ENCODE results near the gene SLC6A18. TPM values are rescaled to one million over a fixed set of nuclear protein-coding genes. Genes with fewer than 3 reads are reported as not detected.

The SLC6A18 gene
- total and polyA plus RNA-seq, 2 of the 4 experiments (the other 2 are of a cell fraction) = not detected

- H2AK9ac ChIP-seq (replicated peaks; ENCODE audit: low read depth, low read length, poor library complexity) = no peak overlapping the region
- H3K4me3 ChIP-seq (ENCODE audit: insufficient read depth, low read depth, low read length) = no peak overlapping the region
- dilution Hi-C loops (cut with HindIII; ENCODE audit: low sequenced_read_pairs, unreplicated experiment) = no loop called here
- no peak overlapping the region for H3K9ac ChIP-seq (ENCODE audit: low read depth, low read length)
- H3K4me2 ChIP-seq (ENCODE audit: low read depth, low read length) = no peak overlapping the region
- H3K27ac ChIP-seq (ENCODE audit: insufficient read depth, low read length) = no peak overlapping the region
- no peaks in the 10 kb centered on the region for H3K9me1 ChIP-seq (ENCODE audit: insufficient read depth, low read length)
- no peaks in the 10 kb centered on the region for H3K27me3 ChIP-seq (ENCODE audit: control insufficient read depth, insufficient read depth, low read length)
- H2BK20ac ChIP-seq (ENCODE audit: low read depth, low read length) = no peak overlapping the region
- no peak overlapping the region for H3K14ac ChIP-seq (replicated peaks; ENCODE audit: low read depth, low read length)
- no peak overlapping the region for H3K18ac ChIP-seq (ENCODE audit: low read depth, low read length)
- H4K20me1 ChIP-seq (ENCODE audit: insufficient read depth, low read length) = no peaks in the 10 kb centered on the region
- ATAC-seq (ENCODE audit: low read depth) (no peak), DNase-seq (no peak)
- no peak overlapping the region for H3K23ac ChIP-seq (ENCODE audit: low read depth, low read length)
- H3K79me1 ChIP-seq (ENCODE audit: low read depth in 1 of 2, low read length in 2 of 2) = no peaks in the 10 kb centered on the region
- H3K4me1 ChIP-seq (ENCODE audit: control insufficient read depth, insufficient read depth, low read length) = no peaks in the 10 kb centered on the region
- no peak overlapping the region for H3K56ac ChIP-seq (ENCODE audit: extremely low read depth, insufficient read depth, low read length)
- no peak overlapping the region for H2BK5ac ChIP-seq (ENCODE audit: low read depth, low read length, poor library complexity, severe bottlenecking)
- CTCF ChIA-PET = no interaction called here
- TF ChIP-seq CTCF (conservative IDR thresholded peaks at IDR 0.05; ENCODE audit: low read depth, low read length) (no peak), RFX5 (IDR thresholded peaks at IDR 0.05; ENCODE audit: low read depth, low read length) (no peak)
- H2BK120ac ChIP-seq (ENCODE audit: low read depth, low read length) = no peak overlapping the region
- POLR2A ChIA-PET (ENCODE audit: unreplicated experiment) = no interaction called here
- H3K9me3 ChIP-seq (ENCODE audit: control insufficient read depth, insufficient read depth, low read length) = peaks cover 22% of the 10 kb centered on the region
- WGBS, 2 experiments (ENCODE audit: extremely low coverage in 2 of 2, insufficient read length in 1 of 2) = 89% methylated on average over 9 of the region's 21 CpGs; no CpG with 5 or more reads in 1 of the 2 experiments
- no peak overlapping the region for H4K8ac ChIP-seq (ENCODE audit: low read depth in 2 of 2, low read length in 2 of 2)
- H2AFZ ChIP-seq (replicated peaks; ENCODE audit: low read length, poor library complexity) = no peak overlapping the region
- no peak overlapping the region for H4K5ac ChIP-seq (ENCODE audit: low read depth, low read length)
- H2BK15ac ChIP-seq (ENCODE audit: low read depth, low read length) = no peak overlapping the region
- H2AK5ac ChIP-seq (ENCODE audit: low read depth, low read length) = no peak overlapping the region
- BruUV-seq (replicated peaks) = no TSS peak
- H3K36me3 ChIP-seq (ENCODE audit: control insufficient read depth, insufficient read depth, low read length) = no peaks in the 10 kb centered on the region
- intact Hi-C loops (cut with micrococcal nuclease) = no loop called here
- no peak overlapping the region for H4K91ac ChIP-seq (ENCODE audit: insufficient read depth, low read depth, low read length)
- in situ Hi-C loops (cut with MboI; ENCODE audit: low sequenced_read_pairs) = no loop called here
- no peak overlapping the region for H3K4ac ChIP-seq (ENCODE audit: low read depth, low read length)
Observed at GRCh38 chr5:1272201-1272600, 47.0 kb downstream of the SLC6A18 start.
